HL-60 (cell line): ENCODE results near the gene MARCKS.

ENCODE experiments used
- DNase-seq, 2 experiments: peaks; one replicate each; pipeline ENCODE4 v3.0.0-alpha.2; 2010 to 2020; ENCODE audit warnings: low read depth in 1 of 2, low spot score in 1 of 2
- H3K27ac ChIP-seq: fragments of 250-450 bp; sonication (Bioruptor Pico); replicated peaks from 2 replicates; pipeline ENCODE4 v1.5.1; 2020; ENCODE audit warnings: mild to moderate bottlenecking, moderate library complexity
- H3K27me3 ChIP-seq: fragments of 250-450 bp; sonication (Bioruptor Pico); 2 replicates; pipeline ENCODE4 v1.5.1; 2021; ENCODE audit warnings: mild to moderate bottlenecking, moderate library complexity; ENCODE audit not compliant: insufficient read depth, poor library complexity, severe bottlenecking
- H3K4me3 ChIP-seq: replicated peaks from 2 replicates; pipeline ENCODE4 v1.5.1; 2011; ENCODE audit warnings: mild to moderate bottlenecking, control low read depth, low read length; ENCODE audit not compliant: insufficient read depth
- CTCF ChIP-seq: IDR thresholded peaks from one replicate; pipeline ENCODE4 v1.5.1; 2011; ENCODE audit warnings: low read length, control low read depth, inconsistent platforms; ENCODE audit not compliant: insufficient read depth
- GABPA ChIP-seq: IDR thresholded peaks from 2 replicates; pipeline ENCODE4 v1.6.1; 2012; ENCODE audit warnings: low read depth
- POLR2AphosphoS5 ChIP-seq: IDR thresholded peaks from 2 replicates; pipeline ENCODE4 v1.6.1; 2012; ENCODE audit warnings: low read depth
- REST ChIP-seq: IDR thresholded peaks from 2 replicates; pipeline ENCODE4 v1.6.1; 2012; ENCODE audit warnings: low read depth; ENCODE audit not compliant: insufficient replicate concordance
- SPI1 ChIP-seq: IDR thresholded peaks from 2 replicates; pipeline ENCODE4 v1.6.1; 2012; ENCODE audit warnings: low read depth, mild to moderate bottlenecking, borderline replicate concordance

MARCKS gene

GRCh38 chr6:113856375-113856624 is 845 bp upstream of the MARCKS start:
- peak overlapping the region; percentile 84 for H3K27ac ChIP-seq
- TF ChIP-seq POLR2AphosphoS5, result no peak
- TF ChIP-seq GABPA, result no peak
- TF ChIP-seq CTCF, result no peak
- no peak for TF ChIP-seq REST
- no peak for TF ChIP-seq SPI1
- no peaks in the 10 kb centered on the region for H3K27me3 ChIP-seq
- H3K4me3 ChIP-seq, result no peak overlapping the region
- no peak for DNase-seq

GRCh38 chr6:113857556-113858479 is 673 bp downstream of the MARCKS start:
- Histone ChIP-seq H3K27ac (peak overlapping the region; percentile 84), H3K27me3 (no peaks in the 10 kb centered on the region), H3K4me3 (peak overlapping the region; percentile 66)
- no peak for TF ChIP-seq GABPA
- no peak for TF ChIP-seq CTCF
- no peak for TF ChIP-seq POLR2AphosphoS5
- TF ChIP-seq SPI1, result no peak
- no peak for TF ChIP-seq REST
- peak in 1 of 2 experiments; percentile 21 for DNase-seq

GRCh38 chr6:113858480-113859348 is 1.6 kb downstream of the MARCKS start:
- TF ChIP-seq CTCF (peak; percentile 56), SPI1 (no peak), GABPA (no peak), REST (no peak), POLR2AphosphoS5 (no peak; the same call in 1 of the 2 replicates)
- Histone ChIP-seq H3K4me3 (peak overlapping the region; percentile 66), H3K27ac (peak overlapping the region; percentile 84), H3K27me3 (no peaks in the 10 kb centered on the region)
- peak in 1 of 2 experiments; percentile 76 for DNase-seq
